Measurements from ENCODE around the gene IFT57.

DNA sequence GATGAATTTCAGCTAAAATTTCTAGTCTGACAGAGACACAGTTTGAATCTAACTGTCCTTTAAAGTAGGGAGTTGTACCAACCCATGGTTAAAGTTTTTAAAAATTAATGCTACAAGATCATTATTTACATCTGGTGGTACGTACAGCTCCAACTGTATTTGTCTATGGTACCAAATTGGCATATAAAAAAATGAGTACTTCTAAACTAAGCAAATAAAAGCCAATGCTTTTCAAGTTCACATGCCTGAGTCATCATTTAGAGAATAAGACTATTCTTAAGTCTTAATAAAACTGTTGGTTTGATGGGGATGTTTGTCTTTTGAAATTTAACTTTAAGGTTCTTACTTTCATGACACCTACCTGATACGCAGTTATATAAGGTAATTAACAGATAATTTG, 21.0 kb upstream of the IFT57 start:
- TF ChIP-seq, protein P1, sequence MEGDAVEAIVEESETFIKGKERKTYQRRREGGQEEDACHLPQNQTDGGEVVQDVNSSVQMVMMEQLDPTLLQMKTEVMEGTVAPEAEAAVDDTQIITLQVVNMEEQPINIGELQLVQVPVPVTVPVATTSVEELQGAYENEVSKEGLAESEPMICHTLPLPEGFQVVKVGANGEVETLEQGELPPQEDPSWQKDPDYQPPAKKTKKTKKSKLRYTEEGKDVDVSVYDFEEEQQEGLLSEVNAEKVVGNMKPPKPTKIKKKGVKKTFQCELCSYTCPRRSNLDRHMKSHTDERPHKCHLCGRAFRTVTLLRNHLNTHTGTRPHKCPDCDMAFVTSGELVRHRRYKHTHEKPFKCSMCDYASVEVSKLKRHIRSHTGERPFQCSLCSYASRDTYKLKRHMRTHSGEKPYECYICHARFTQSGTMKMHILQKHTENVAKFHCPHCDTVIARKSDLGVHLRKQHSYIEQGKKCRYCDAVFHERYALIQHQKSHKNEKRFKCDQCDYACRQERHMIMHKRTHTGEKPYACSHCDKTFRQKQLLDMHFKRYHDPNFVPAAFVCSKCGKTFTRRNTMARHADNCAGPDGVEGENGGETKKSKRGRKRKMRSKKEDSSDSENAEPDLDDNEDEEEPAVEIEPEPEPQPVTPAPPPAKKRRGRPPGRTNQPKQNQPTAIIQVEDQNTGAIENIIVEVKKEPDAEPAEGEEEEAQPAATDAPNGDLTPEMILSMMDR (IDR thresholded peaks at IDR 0.05; ENCODE audit: insufficient read depth, low read depth, low read length) = no peak
- TF ChIP-seq EZH2 (IDR thresholded peaks at IDR 0.05; ENCODE audit: insufficient read depth, low read length) = no peak
